HG03575 (cell line): ENCODE data around the gene RPS6KL1.

Source experiments
- ATAC-seq: cut with Tn5 transposase; IDR thresholded peaks from one replicate; pipeline ENCODE4 v1.9.1; 2021; ENCODE audit not compliant: unreplicated experiment, insufficient number of reproducible peaks, low FRiP score; ENCODE audit errors: extremely low read depth

The RPS6KL1 gene

DNA sequence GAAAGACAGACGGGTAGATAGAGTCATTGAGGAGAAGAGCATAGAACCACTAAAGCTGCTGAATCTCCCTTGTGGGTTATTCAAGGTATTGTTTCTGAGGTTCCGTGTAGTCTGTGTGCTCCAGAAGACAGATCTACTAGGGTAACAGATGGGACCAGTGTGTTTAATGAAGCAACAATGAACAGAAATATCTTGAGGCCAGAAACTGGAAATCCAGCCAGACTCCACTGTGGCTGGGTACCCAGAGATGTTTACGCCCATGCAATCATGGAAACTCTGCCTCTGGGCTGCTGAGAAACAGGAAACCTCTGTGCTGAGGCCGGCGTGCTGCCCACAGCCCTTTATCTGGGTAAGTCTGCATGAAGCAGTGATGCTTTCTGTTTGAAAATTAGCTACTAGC lies 55.4 kb downstream of the RPS6KL1 start:
- ATAC-seq = no peak

- ATAC-seq = no peak
Observed at GRCh38 chr14:74866708-74867389, 56.2 kb downstream of the RPS6KL1 start.

DNA sequence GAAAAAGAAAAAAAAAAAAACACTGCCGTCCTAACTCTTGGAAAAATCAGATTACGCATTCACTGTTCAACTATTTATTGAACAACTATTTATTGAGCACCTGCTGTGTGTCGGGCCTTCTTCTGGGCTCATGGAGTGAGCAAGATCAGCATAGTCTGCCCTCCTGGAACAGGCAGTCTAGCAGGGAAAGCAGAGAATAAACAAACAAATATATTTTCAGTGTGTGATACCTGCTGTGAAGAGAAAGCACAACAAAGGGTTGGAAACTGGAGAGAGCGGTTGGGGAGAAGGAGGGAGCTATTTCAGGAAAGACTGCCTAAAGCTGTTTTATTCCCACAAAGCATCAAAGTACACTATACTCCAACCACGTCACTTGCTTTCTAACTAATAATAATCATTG lies 57.9 kb downstream of the RPS6KL1 start:
- ATAC-seq = no peak

- no peak for ATAC-seq
Observed at GRCh38 chr14:74864198-74864597, 58.9 kb downstream of the RPS6KL1 start.

- no peak for ATAC-seq
Observed at GRCh38 chr14:74863274-74863673, 59.8 kb downstream of the RPS6KL1 start.

DNA sequence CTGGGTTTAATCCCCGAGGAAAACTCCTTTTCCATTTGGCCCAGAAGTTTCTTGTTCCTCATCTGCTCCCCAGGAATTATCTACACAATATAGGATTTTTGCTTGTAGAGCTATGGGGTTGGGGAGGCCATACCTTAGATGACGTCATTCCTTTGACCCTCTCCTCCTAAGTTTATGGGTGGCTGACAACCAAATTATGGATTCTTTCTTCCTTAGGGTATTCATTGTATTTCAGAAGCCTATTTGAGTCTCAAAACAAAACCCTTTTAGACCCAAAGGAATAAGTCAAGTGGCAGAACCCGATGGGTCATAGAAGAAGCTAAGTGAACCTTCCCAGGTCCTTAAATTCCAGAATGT lies 61.3 kb downstream of the RPS6KL1 start:
- ATAC-seq = no peak

GRCh38 chr14:74860899-74861733 lies 61.9 kb downstream of the RPS6KL1 start:
- ATAC-seq = no peak

- no peak for ATAC-seq
Observed at GRCh38 chr14:74859757-74860552, 63.1 kb downstream of the RPS6KL1 start.

DNA sequence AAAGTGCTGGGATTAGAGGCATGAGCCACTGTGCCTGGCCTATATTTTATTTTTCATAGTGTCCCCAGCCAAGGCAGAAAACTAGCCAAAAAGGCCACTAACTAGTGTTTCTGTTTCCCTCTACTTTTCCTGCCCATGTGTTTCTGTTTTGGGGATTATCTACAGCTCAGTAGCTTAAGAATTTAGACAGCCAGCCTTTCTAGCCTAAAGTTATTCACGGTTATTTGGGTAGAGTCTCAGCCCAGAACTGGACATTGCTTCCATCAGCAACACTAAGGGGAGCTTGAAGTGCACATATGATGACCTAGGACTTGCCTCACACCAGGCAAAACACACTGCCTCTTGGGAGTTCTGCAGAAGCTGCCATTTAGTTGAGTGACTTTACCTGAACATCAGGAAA lies 65.0 kb downstream of the RPS6KL1 start:
- no peak for ATAC-seq

DNA sequence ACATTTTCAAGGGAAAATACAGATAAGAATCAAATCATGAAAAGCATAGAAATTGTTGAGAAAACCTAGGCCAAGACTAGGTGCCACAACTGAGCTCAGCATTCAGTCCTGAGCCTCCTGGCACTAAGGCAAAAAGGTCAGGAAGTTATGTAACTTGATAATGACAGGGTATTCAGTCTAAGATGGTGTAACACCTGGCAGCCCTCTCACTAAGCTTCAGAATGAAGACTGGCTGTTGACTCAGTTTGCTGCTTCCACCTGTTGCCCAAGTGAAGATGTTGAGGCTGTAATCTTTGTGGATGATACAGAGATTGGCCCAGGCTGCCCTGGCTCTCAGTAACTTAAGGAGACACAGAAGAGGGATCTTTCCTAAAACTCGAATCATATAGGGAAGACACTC lies 66.7 kb downstream of the RPS6KL1 start:
- no peak for ATAC-seq

DNA sequence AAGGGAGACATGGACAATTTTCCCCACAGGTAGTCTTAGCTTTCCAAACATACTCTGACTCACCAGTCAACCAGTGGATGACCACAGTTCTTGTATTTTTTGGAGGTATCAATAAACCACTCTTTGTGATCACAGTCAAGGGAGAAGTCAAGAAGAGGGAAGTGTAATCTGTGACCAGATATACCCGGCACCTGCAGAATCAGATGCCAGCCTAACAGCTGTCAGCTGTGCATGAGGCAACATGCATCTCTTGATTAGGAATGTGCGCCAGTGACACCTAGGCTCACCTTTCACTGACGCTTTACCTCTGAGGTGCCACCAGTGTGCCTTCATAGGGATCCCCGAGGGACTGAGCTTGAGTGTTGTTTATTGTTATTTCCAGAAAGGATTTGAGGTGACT lies 67.1 kb downstream of the RPS6KL1 start:
- no peak for ATAC-seq

- no peak for ATAC-seq
Observed at GRCh38 chr14:74855021-74855420, 68.0 kb downstream of the RPS6KL1 start.
